Mononuclear cell (primary cell): ENCODE data around the gene MRPL22. TPM values are rescaled to one million over a fixed set of nuclear protein-coding genes. Genes with fewer than 3 reads are reported as not detected.
"Not testable (repeated sequence)": the region's sequence is repeated elsewhere in the genome, so short reads cannot be mapped to it uniquely, and the experiment has no call there.

Source experiments
- H3K27me3 ChIP-seq: 2 replicates; pipeline ENCODE4 v1.6.0; 2011; ENCODE audit warnings: low read length, control low read depth; ENCODE audit not compliant: insufficient read depth
- H3K4me1 ChIP-seq: 2 replicates; pipeline ENCODE4 v1.5.1; 2011; ENCODE audit warnings: mild to moderate bottlenecking, low read length, control low read depth; ENCODE audit not compliant: insufficient read depth
- H3K4me3 ChIP-seq: 2 replicates; pipeline ENCODE4 v1.5.1; 2011; ENCODE audit warnings: mild to moderate bottlenecking, low read length, moderate library complexity
- H3K9me3 ChIP-seq: 2 replicates; pipeline ENCODE4 v1.5.1; 2011; ENCODE audit warnings: low read depth, mild to moderate bottlenecking, control low read depth, low read length
- total RNA-seq: library from RNA; depleted of rRNA; stranded (reverse); fragments of >200 nt; gene quantifications from one replicate; pipeline ENCODE4 v1.2.3, GENCODE V29; 2012

MRPL22 gene
- 11.6 TPM for total RNA-seq

GRCh38 chr5:154940772-154941620 is at the start of gene MRPL22:
Gene MRPL22 (plus strand): TSS chr5:154941073. CDS start chr5:154941111, 38 bp downstream.
- no peaks in the 10 kb centered on the region for H3K9me3 ChIP-seq
- no peaks in the 10 kb centered on the region for H3K27me3 ChIP-seq
- H3K4me1 ChIP-seq: peaks cover 45% of the 10 kb centered on the region
- peak within 1 kb of the TSS; percentile 79 for H3K4me3 ChIP-seq

GRCh38 chr5:154892369-154892771 is 48.5 kb upstream of the MRPL22 start:
- Histone ChIP-seq H3K9me3 (peaks cover 2% of the 10 kb centered on the region), H3K4me3 (no peak overlapping the region), H3K4me1 (no peaks in the 10 kb centered on the region), H3K27me3 (no peaks in the 10 kb centered on the region)

- Histone ChIP-seq H3K9me3 (no peaks in the 10 kb centered on the region), H3K4me3 (no peak overlapping the region), H3K4me1 (no peaks in the 10 kb centered on the region), H3K27me3 (no peaks in the 10 kb centered on the region)
These were observed 47.5 kb upstream of the MRPL22 start for GRCh38 chr5:154893381-154893780.

GRCh38 chr5:154895606-154896561 is 45.0 kb upstream of the MRPL22 start:
- Histone ChIP-seq H3K9me3 (no peaks in the 10 kb centered on the region), H3K4me1 (no peaks in the 10 kb centered on the region), H3K27me3 (no peaks in the 10 kb centered on the region), H3K4me3 (no peak overlapping the region)

- Histone ChIP-seq H3K27me3 (no peaks in the 10 kb centered on the region), H3K4me1 (no peaks in the 10 kb centered on the region), H3K9me3 (no peaks in the 10 kb centered on the region)
These were observed 44.2 kb upstream of the MRPL22 start for GRCh38 chr5:154896562-154897165.

GRCh38 chr5:154898210-154898609 is 42.7 kb upstream of the MRPL22 start:
- no peaks in the 10 kb centered on the region for H3K4me1 ChIP-seq
- H3K27me3 ChIP-seq: no peaks in the 10 kb centered on the region
- H3K9me3 ChIP-seq: no peaks in the 10 kb centered on the region
- no peak overlapping the region for H3K4me3 ChIP-seq

More at GRCh38 chr5:154896562-154897165, 44.2 kb upstream of the MRPL22 start:
- no peak overlapping the region for H3K4me3 ChIP-seq

- Histone ChIP-seq H3K4me1 (no peaks in the 10 kb centered on the region), H3K9me3 (no peaks in the 10 kb centered on the region), H3K4me3 (no peak overlapping the region), H3K27me3 (no peaks in the 10 kb centered on the region)
These were observed 41.6 kb upstream of the MRPL22 start for GRCh38 chr5:154899151-154899816.

GRCh38 chr5:154900066-154900465 is 40.8 kb upstream of the MRPL22 start:
- H3K4me3 ChIP-seq: no peak overlapping the region
- no peaks in the 10 kb centered on the region for H3K27me3 ChIP-seq
- H3K4me1 ChIP-seq: no peaks in the 10 kb centered on the region
- H3K9me3 ChIP-seq: no peaks in the 10 kb centered on the region

GRCh38 chr5:154901276-154901675 is 39.6 kb upstream of the MRPL22 start:
- Histone ChIP-seq H3K9me3 (no peaks in the 10 kb centered on the region), H3K4me1 (no peaks in the 10 kb centered on the region)

GRCh38 chr5:154901913-154902312 is 39.0 kb upstream of the MRPL22 start:
- Histone ChIP-seq H3K4me3 (no peak overlapping the region), H3K27me3 (no peaks in the 10 kb centered on the region), H3K9me3 (no peaks in the 10 kb centered on the region), H3K4me1 (no peaks in the 10 kb centered on the region)

More at GRCh38 chr5:154901276-154901675, 39.6 kb upstream of the MRPL22 start:
- no peaks in the 10 kb centered on the region for H3K27me3 ChIP-seq
- no peak overlapping the region for H3K4me3 ChIP-seq

GRCh38 chr5:154905601-154906000 is 35.3 kb upstream of the MRPL22 start:
- not testable (repeated sequence) for H3K4me3 ChIP-seq, H3K27me3 ChIP-seq

GRCh38 chr5:154916874-154917273 is 24.0 kb upstream of the MRPL22 start:
- Histone ChIP-seq H3K9me3 (no peaks in the 10 kb centered on the region), H3K27me3 (no peaks in the 10 kb centered on the region), H3K4me3 (no peak overlapping the region), H3K4me1 (no peaks in the 10 kb centered on the region)

More at GRCh38 chr5:154905601-154906000, 35.3 kb upstream of the MRPL22 start:
- not testable (repeated sequence) for H3K9me3 ChIP-seq, H3K4me1 ChIP-seq

GRCh38 chr5:154917757-154918156 is 23.1 kb upstream of the MRPL22 start:
- Histone ChIP-seq H3K27me3 (no peaks in the 10 kb centered on the region), H3K4me3 (no peak overlapping the region), H3K9me3 (no peaks in the 10 kb centered on the region), H3K4me1 (no peaks in the 10 kb centered on the region)
